ENCODE results near the gene DELE1. TPM values are rescaled to one million over a fixed set of nuclear protein-coding genes. Genes with fewer than 3 reads are reported as not detected.
A peak's percentile ranks its signal among the peaks of the same experiment; 100 is the strongest.

DELE1 gene
- total RNA-seq, 4 donors from 2014 or later: 57.3 to 87.5 (median 61.0) TPM

DNA sequence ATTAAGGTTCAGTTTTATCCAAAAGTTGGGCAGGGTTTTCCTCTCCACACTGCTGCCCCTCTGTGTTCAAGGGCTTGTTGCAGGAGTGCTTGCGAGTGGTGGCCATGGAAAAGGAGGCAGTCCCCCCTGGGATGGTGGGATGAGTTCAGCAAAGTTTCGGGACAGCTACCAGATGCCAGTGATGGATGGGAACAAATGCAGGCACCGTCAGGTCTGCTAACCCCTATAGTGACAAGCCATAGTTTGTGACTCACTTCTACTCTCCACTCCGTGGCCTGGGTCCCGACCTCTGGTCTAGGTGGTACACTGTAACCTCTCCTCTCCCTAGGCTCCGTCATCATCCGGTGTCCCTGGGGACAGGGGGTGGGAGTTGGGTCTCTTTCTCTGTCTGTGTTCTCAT lies 41.4 kb downstream of the DELE1 start:
- no peak for ATAC-seq (ENCODE audit: low FRiP score)
- no peak for TF ChIP-seq CTCF (IDR thresholded peaks at IDR 0.05)
- no peak for DNase-seq (ENCODE audit: low spot score)

DNA sequence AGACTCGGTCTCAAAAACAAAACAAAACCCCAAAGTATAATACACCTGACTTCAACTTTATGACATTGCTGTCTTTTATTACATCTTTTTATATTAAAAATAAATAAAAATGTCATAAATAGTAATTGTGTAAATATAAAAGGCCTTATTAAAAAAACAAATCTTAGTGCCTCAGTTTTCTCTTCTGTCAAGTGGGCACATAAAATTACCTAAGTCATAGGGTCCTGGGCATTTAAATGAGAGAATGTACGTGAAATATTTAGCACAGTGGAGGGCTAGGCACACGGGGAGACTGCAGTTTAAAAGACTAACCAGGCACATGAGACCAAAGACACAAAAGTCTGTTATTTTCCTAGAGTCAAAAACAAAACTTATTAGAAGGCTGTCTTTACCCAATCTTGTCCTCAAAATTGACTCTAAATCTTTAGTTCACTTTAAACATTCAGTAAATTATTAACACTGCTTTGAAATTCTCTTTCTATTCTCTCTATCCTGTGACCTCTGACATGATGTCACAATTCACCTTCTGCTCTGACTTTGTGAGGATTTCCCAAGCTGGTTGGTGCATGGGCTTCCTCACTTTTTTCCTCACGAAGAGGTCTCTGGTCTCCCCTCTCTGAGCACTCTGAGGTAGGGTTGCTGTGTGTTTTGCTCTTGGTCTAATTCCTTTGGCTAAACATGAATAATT lies 42.7 kb downstream of the DELE1 start:
- DNase-seq (ENCODE audit: low spot score): no peak

DNA sequence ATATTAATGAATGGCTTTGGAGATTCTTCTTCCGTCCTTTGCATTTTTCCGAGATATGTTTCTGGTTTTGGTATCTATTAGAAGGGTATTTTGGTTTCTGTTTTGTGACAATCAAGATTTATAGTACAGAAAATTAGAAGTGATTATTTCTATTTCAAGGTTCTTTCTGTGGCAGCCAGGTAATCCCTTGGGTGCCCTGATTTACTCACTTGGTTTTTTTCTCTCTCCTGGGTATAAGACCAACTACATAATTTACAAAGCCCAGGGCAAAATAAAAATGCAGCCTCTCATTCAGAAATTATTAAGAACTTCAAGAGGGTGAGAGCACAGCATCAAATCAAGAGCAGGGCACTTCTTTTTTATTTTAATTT lies 43.3 kb downstream of the DELE1 start:
- TF ChIP-seq CTCF (IDR thresholded peaks at IDR 0.05): no peak
- ATAC-seq (ENCODE audit: low FRiP score): no peak

More for the DNA sequence above, 42.7 kb downstream of the DELE1 start:
- TF ChIP-seq CTCF (IDR thresholded peaks at IDR 0.05): no peak
- no peak for ATAC-seq (ENCODE audit: low FRiP score)

DNA sequence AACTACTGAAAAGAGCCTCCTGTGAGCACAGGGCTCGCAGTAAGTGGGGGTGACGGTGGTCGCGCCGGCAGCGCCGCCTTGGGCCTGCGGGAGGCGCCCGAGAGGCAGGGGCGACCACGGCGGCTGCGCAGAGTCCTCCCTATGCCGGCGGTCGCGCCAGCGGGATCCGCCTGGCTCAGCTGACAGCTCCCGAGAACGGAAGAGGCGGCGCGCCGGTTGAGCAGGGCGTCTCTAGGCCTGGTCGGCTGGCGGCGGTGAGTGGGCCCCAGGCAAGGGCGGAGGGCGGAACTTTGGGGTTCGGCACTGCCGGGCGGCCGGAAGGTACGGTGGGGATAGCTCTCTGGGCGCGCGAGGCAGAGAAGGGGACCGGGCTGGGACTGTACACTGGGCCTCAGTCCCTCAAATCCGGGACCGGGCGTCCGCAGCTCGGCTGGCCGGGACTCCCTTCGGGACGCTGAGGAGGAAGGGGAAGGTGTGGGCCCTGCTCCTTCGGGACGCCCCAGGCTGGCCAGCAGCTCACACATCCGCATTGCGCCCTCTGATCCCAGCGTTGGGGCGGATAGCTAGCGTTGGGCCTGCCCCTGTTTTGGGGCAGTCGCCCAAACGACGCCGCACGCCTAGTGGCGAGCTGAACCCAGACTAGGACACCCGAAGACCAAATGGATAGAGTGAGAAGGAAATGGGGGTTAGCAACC lies 45.4 kb downstream of the DELE1 start, which contains the start of gene RNF14:
TSS of gene RNF14 (plus strand) at position 192 of the 695 bp plus-strand sequence. CDS start 4,484 bp downstream, outside the sequence.
- peak in 2 of 3 donors; percentile 58 to 86 for TF ChIP-seq CTCF (IDR thresholded peaks at IDR 0.05)
- peak; percentile 77 for DNase-seq (ENCODE audit: low spot score)
- ATAC-seq (ENCODE audit: low FRiP score): peak; percentile 100

More for the DNA sequence above, 43.3 kb downstream of the DELE1 start:
- no peak for DNase-seq (ENCODE audit: low spot score)

DNA sequence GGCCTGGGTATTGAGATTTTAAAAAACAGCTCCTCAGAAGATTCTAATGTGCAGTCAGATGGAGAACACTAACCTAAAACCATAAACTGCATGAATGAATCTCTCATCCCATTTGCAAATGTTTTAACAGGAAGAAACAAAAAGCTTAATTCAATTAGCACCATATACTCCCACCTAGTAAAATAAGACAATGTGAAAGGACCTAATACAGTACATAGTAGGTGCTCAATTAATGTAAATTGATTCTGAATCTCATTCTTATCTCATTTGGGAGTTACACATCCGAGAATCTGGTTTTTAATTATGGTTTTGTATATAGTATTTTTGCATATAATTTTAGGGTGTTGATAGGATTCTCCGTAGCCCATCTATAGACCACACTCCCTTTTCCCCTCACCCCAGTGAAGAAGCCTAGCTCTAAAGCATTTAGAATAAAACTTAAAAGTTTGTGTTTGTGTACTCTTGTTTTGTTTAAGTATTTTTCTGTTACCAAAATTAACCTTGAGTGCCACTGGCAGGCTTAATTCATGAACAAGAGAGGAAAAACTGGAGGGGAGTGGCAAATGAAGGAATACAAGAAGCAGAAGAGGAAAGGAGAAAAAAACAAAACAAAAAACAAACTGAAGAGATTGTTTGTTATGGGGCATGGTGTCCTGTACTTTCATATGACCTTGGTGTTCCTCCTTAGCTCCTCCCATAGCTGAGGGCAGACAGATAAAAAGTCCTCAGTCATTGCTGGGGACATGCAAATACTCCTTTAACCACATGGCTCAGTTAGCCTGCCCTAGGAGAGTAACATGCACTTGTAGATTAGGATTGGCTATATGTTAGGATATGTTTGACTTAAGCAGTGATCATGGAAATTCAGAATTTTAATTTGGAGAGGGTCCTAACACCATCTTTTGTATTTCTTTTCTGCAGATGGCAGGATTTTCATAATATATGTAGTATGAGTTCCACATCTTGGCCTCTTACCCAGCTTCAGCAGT lies 46.4 kb downstream of the DELE1 start:
- no peak for TF ChIP-seq CTCF (IDR thresholded peaks at IDR 0.05)
- no peak for DNase-seq (ENCODE audit: low spot score)
- no peak for ATAC-seq (ENCODE audit: low FRiP score)

- DNase-seq (ENCODE audit: low spot score) (no peak), ATAC-seq (ENCODE audit: low FRiP score) (no peak)
- no peak for TF ChIP-seq CTCF (IDR thresholded peaks at IDR 0.05)
Measured at GRCh38 chr5:141973871-141974595, 50.4 kb downstream of the DELE1 start.
